Measurements from ENCODE around the gene CCL4. TPM values are rescaled to one million over a fixed set of nuclear protein-coding genes. Genes with fewer than 3 reads are reported as not detected.
"Not testable (repeated sequence)": the region's sequence is repeated elsewhere in the genome, so short reads cannot be mapped to it uniquely, and the experiment has no call there.

The CCL4 gene
- total RNA-seq, 2 donors from 2014 or later: 0.86 to 2.3 TPM

- DNase-seq: no peak
- intact Hi-C loops (cut with DNase I): no loop called here
- ATAC-seq: no peak
Measured at GRCh38 chr17:36112572-36112971, 8.9 kb downstream of the CCL4 start.

GRCh38 chr17:36113131-36113530, 9.5 kb downstream of the CCL4 start:
- DNase-seq; intact Hi-C loops (cut with DNase I); ATAC-seq: not testable (repeated sequence)

GRCh38 chr17:36114971-36115648, 11.5 kb downstream of the CCL4 start:
- intact Hi-C loops (cut with DNase I); DNase-seq; ATAC-seq: not testable (repeated sequence)

- intact Hi-C loops (cut with DNase I); ATAC-seq; DNase-seq: not testable (repeated sequence)
Measured at GRCh38 chr17:36115649-36115977, 12.0 kb downstream of the CCL4 start.

GRCh38 chr17:36117505-36118382, 14.1 kb downstream of the CCL4 start:
- intact Hi-C loops (cut with DNase I): no loop called here
- ATAC-seq: no peak
- no peak for DNase-seq

- intact Hi-C loops (cut with DNase I): no loop called here
- ATAC-seq (no peak), DNase-seq (no peak)
Measured at GRCh38 chr17:36118477-36119353, 15.1 kb downstream of the CCL4 start.

- ATAC-seq (no peak), DNase-seq (no peak)
- intact Hi-C loops (cut with DNase I): no loop called here
Measured at GRCh38 chr17:36120221-36120620, 16.6 kb downstream of the CCL4 start.

- ATAC-seq; intact Hi-C loops (cut with DNase I); DNase-seq: not testable (repeated sequence)
Measured at GRCh38 chr17:36121099-36121498, 17.5 kb downstream of the CCL4 start.

- no peak for DNase-seq
- intact Hi-C loops (cut with DNase I): no loop called here
Measured at GRCh38 chr17:36123431-36123830, 19.8 kb downstream of the CCL4 start.

GRCh38 chr17:36124879-36125824, 21.5 kb downstream of the CCL4 start:
- no peak for ATAC-seq

More at GRCh38 chr17:36123431-36123830, 19.8 kb downstream of the CCL4 start:
- no peak for ATAC-seq

GRCh38 chr17:36127199-36127893, 23.7 kb downstream of the CCL4 start:
- intact Hi-C loops (cut with DNase I): no loop called here
- DNase-seq (no peak), ATAC-seq (no peak)

More at GRCh38 chr17:36124879-36125824, 21.5 kb downstream of the CCL4 start:
- intact Hi-C loops (cut with DNase I): no loop called here
- no peak for DNase-seq

GRCh38 chr17:36127911-36128310, 24.3 kb downstream of the CCL4 start:
- no peak for DNase-seq
- ATAC-seq: peak in 1 of 2 donors; percentile 14
- intact Hi-C loops (cut with DNase I): no loop called here

- DNase-seq (no peak), ATAC-seq (no peak)
- intact Hi-C loops (cut with DNase I): no loop called here
Measured at GRCh38 chr17:36128411-36128978, 24.9 kb downstream of the CCL4 start.

GRCh38 chr17:36129616-36130015, 26.0 kb downstream of the CCL4 start:
- intact Hi-C loops (cut with DNase I): no loop called here
- DNase-seq: no peak
- ATAC-seq: no peak

- DNase-seq (no peak), ATAC-seq (no peak)
- intact Hi-C loops (cut with DNase I): no loop called here
Measured at GRCh38 chr17:36130346-36130745, 26.7 kb downstream of the CCL4 start.

GRCh38 chr17:36131421-36131820, 27.8 kb downstream of the CCL4 start:
- ATAC-seq (no peak), DNase-seq (no peak)
- intact Hi-C loops (cut with DNase I): no loop called here

GRCh38 chr17:36131931-36132330, 28.3 kb downstream of the CCL4 start:
- ATAC-seq (no peak), DNase-seq (no peak)
- intact Hi-C loops (cut with DNase I): no loop called here
